Esophagus squamous epithelium (tissue), 4 donors: ENCODE data around the gene LRRC36.

Experiments
- CTCF ChIP-seq, 6 experiments: fragments of 450-650 bp in 4 of 6; fragments of 200-600 bp in 2 of 6; sonication (generic) in 2 of 6; IDR thresholded peaks; one replicate each; pipeline ENCODE4 v1.5.1; 2016 to 2019; ENCODE audit warnings: antibody characterized with exemption in 6 of 6, mild to moderate bottlenecking in 4 of 6, moderate library complexity in 4 of 6
- POLR2A ChIP-seq, 4 donors: fragments of 450-650 bp; IDR thresholded peaks; one replicate each; pipeline ENCODE4 v1.6.1; 2017; ENCODE audit warnings: antibody characterized with exemption in 4 of 4, mild to moderate bottlenecking in 4 of 4, moderate library complexity in 3 of 4

GRCh38 chr16:67346341-67346740 lies 19.7 kb downstream of the LRRC36 start:
- TF ChIP-seq CTCF (IDR thresholded peaks at IDR 0.05) (no peak), POLR2A (IDR thresholded peaks at IDR 0.05) (no peak)
